HepG2 (cell line): ENCODE measurements around the gene AXIN1. TPM values are rescaled to one million over a fixed set of nuclear protein-coding genes. Genes with fewer than 3 reads are reported as not detected.

Experiments used
- ATF7-NPFF ChIP-seq: sonication (generic); formaldehyde crosslinking; IDR thresholded peaks from 2 replicates; pipeline ENCODE4 v1.8.1; 2023; ENCODE audit warnings: mild to moderate bottlenecking, low read depth, missing genetic modification reagents, moderate library complexity
- CAMTA2 ChIP-seq: sonication (generic); formaldehyde crosslinking; IDR thresholded peaks from 2 replicates; pipeline ENCODE4 v1.4.0; 2020; ENCODE audit warnings: mild to moderate bottlenecking, missing genetic modification reagents, borderline replicate concordance
- CSRNP1 ChIP-seq: sonication (generic); formaldehyde crosslinking; IDR thresholded peaks from 2 replicates; pipeline ENCODE4 v1.8.1; 2023; ENCODE audit warnings: mild to moderate bottlenecking, missing genetic modification reagents
- EEA1 ChIP-seq: sonication (generic); formaldehyde crosslinking; IDR thresholded peaks from 2 replicates; pipeline ENCODE4 v1.5.1; 2020; ENCODE audit warnings: mild to moderate bottlenecking, missing genetic modification reagents, borderline replicate concordance
- FOXC1 ChIP-seq: sonication (generic); formaldehyde crosslinking; IDR thresholded peaks from 2 replicates; pipeline ENCODE4 v1.8.0; 2022; ENCODE audit warnings: mild to moderate bottlenecking, missing genetic modification reagents, borderline replicate concordance
- NONO ChIP-seq, 2 experiments: fragments of 450-650 bp in 1 of 2; sonication (generic) in 1 of 2; formaldehyde crosslinking in 1 of 2; IDR thresholded peaks in 1 of 2; conservative IDR thresholded peaks in 1 of 2; 2 replicates each; pipeline versions ENCODE4 v1.6.1 to v1.8.0; 2017 to 2022; ENCODE audit warnings: mild to moderate bottlenecking in 1 of 2, missing genetic modification reagents in 1 of 2, moderate library complexity in 1 of 2
- PAX8 ChIP-seq: sonication (generic); formaldehyde crosslinking; IDR thresholded peaks from 2 replicates; pipeline ENCODE4 v1.8.0; 2022; ENCODE audit warnings: mild to moderate bottlenecking, missing genetic modification reagents, borderline replicate concordance
- PITX1 ChIP-seq: sonication (generic); formaldehyde crosslinking; IDR thresholded peaks from 2 replicates; pipeline ENCODE4 v1.5.1; 2020; ENCODE audit warnings: mild to moderate bottlenecking, missing genetic modification reagents
- RARA ChIP-seq: IDR thresholded peaks from 2 replicates; pipeline ENCODE4 v1.6.1; 2016; ENCODE audit warnings: missing genetic modification reagents, missing compliant biosample characterization
- REPIN1 ChIP-seq: sonication (generic); formaldehyde crosslinking; IDR thresholded peaks from 2 replicates; pipeline ENCODE4 v1.8.0; 2022; ENCODE audit warnings: missing genetic modification reagents, low read depth, mild to moderate bottlenecking, borderline replicate concordance
- RFXAP ChIP-seq: sonication (generic); formaldehyde crosslinking; IDR thresholded peaks from 2 replicates; pipeline ENCODE4 v1.4.0; 2020; ENCODE audit warnings: missing genetic modification reagents, borderline replicate concordance
- SALL1 ChIP-seq: sonication (generic); formaldehyde crosslinking; IDR thresholded peaks from 2 replicates; pipeline ENCODE4 v1.8.0; 2022; ENCODE audit warnings: mild to moderate bottlenecking, missing genetic modification reagents
- SNRNP70 ChIP-seq: fragments of 200-400 bp; formaldehyde crosslinking; IDR thresholded peaks from 2 replicates; pipeline ENCODE4 v1.6.1; 2017; ENCODE audit warnings: mild to moderate bottlenecking, low read depth, low read length, moderate library complexity
- TFAP4 ChIP-seq: sonication (generic); IDR thresholded peaks from 2 replicates; pipeline ENCODE4 v1.6.1; 2016; ENCODE audit warnings: low read depth, borderline replicate concordance
- TFE3 ChIP-seq: IDR thresholded peaks from 2 replicates; pipeline ENCODE4 v1.6.1; 2016
- YEATS2 ChIP-seq: sonication (generic); formaldehyde crosslinking; IDR thresholded peaks from 2 replicates; pipeline ENCODE4 v1.4.0; 2020; ENCODE audit warnings: missing genetic modification reagents, borderline replicate concordance
- ZNF101 ChIP-seq: sonication (generic); formaldehyde crosslinking; IDR thresholded peaks from 2 replicates; pipeline ENCODE4 v1.4.0; 2020; ENCODE audit warnings: mild to moderate bottlenecking, low read depth, missing genetic modification reagents, borderline replicate concordance
- ZNF124 ChIP-seq: sonication (generic); formaldehyde crosslinking; IDR thresholded peaks from 2 replicates; pipeline ENCODE4 v1.4.0; 2020; ENCODE audit warnings: missing genetic modification reagents
- ZNF331 ChIP-seq: sonication (generic); formaldehyde crosslinking; IDR thresholded peaks from 2 replicates; pipeline ENCODE4 v1.4.0; 2020; ENCODE audit warnings: missing genetic modification reagents
- ZNF343 ChIP-seq: sonication (generic); formaldehyde crosslinking; IDR thresholded peaks from 2 replicates; pipeline ENCODE4 v1.4.0; 2020; ENCODE audit warnings: mild to moderate bottlenecking, missing genetic modification reagents
- ZNF547 ChIP-seq: sonication (generic); formaldehyde crosslinking; IDR thresholded peaks from 2 replicates; pipeline ENCODE4 v1.5.1; 2020; ENCODE audit warnings: mild to moderate bottlenecking, missing genetic modification reagents
- ZNF557 ChIP-seq: sonication (generic); formaldehyde crosslinking; IDR thresholded peaks from 2 replicates; pipeline ENCODE4 v1.4.0; 2020; ENCODE audit warnings: missing genetic modification reagents
- ZNF569 ChIP-seq: sonication (generic); formaldehyde crosslinking; IDR thresholded peaks from 2 replicates; pipeline ENCODE4 v1.5.0; 2020; ENCODE audit warnings: mild to moderate bottlenecking, missing genetic modification reagents, moderate library complexity, borderline replicate concordance
- ZNF605 ChIP-seq: sonication (generic); formaldehyde crosslinking; IDR thresholded peaks from 2 replicates; pipeline ENCODE4 v1.8.0; 2022; ENCODE audit warnings: mild to moderate bottlenecking, missing genetic modification reagents
- ZSCAN25 ChIP-seq: sonication (generic); formaldehyde crosslinking; IDR thresholded peaks from 2 replicates; pipeline ENCODE4 v1.8.0; 2022; ENCODE audit warnings: mild to moderate bottlenecking, missing genetic modification reagents
- polyA plus RNA-seq, 8 experiments: library from polyadenylated mRNA; depleted of rRNA in 3 of 8; stranded (reverse) in 7 of 8; unstranded in 1 of 8; fragments of >200 nt; fragmentation: Illumina TruSeq in 4 of 8; extraction: Trizol in 4 of 8; gene quantifications; 2 replicates each; pipeline versions ENCODE4 v1.2.1 to v1.2.3, GENCODE V29; 2011 to 2016; ENCODE audit warnings: low read depth in 4 of 8, missing spikeins in 1 of 8, mixed read lengths in 1 of 8; ENCODE audit not compliant: insufficient read depth in 1 of 8
- total RNA-seq, 5 experiments: library from RNA; depleted of rRNA; stranded (reverse); fragments of >200 nt; fragmentation: Illumina TruSeq; extraction: Trizol; gene quantifications; 2 replicates each; pipeline ENCODE4 v1.2.3, GENCODE V29; 2016; ENCODE audit warnings: low read depth in 1 of 5

Gene AXIN1
- total and polyA plus RNA-seq, 2 of the 13 experiments (the other 11 are each of a cell fraction or from before 2014, with no cell fraction given) = 24.0 to 26.0 TPM

GRCh38 chr16:361872-362701 is 9.6 kb upstream of the AXIN1 start (continued):
- TF ChIP-seq SALL1 (CRISPR knock-in tag) (peak; percentile 90), ZNF557 (CRISPR knock-in tag) (peak; percentile 67; the same call in 1 of the 2 replicates), PITX1 (CRISPR knock-in tag) (peak; percentile 63), YEATS2 (CRISPR knock-in tag) (peak; percentile 27; the same call in 1 of the 2 replicates), PAX8 (CRISPR knock-in tag) (peak; percentile 68; the same call in 1 of the 2 replicates), CSRNP1 (CRISPR knock-in tag) (peak; percentile 90), FOXC1 (CRISPR knock-in tag) (peak; percentile 83), ZNF343 (CRISPR knock-in tag) (no peak), TFE3 (peak; percentile 63; the same call in 1 of the 2 replicates), REPIN1 (CRISPR knock-in tag) (peak; percentile 77; the same call in 1 of the 2 replicates), ZNF547 (CRISPR knock-in tag) (peak; percentile 86; the same call in 1 of the 2 replicates), ZSCAN25 (CRISPR knock-in tag) (peak; percentile 85), ATF7-NPFF (CRISPR knock-in tag) (peak; percentile 78; the same call in 1 of the 2 replicates), ZNF605 (CRISPR knock-in tag) (0 out of 2 replicates have a peak, but pooled peaks have one; percentile 30), TFAP4 (peak; percentile 55; the same call in 1 of the 2 replicates), ZNF331 (CRISPR knock-in tag) (peak; percentile 57; the same call in 1 of the 2 replicates), RARA (CRISPR knock-in tag) (peak; percentile 52), SNRNP70 (no peak), ZNF101 (CRISPR knock-in tag) (no peak), ZNF124 (CRISPR knock-in tag) (0 out of 2 replicates have a peak, but pooled peaks have one; percentile 72), EEA1 (no peak; the same call in 1 of the 2 replicates), NONO (IDR thresholded peaks at IDR 0.05) (no peak), NONO (CRISPR knock-in tag; conservative IDR thresholded peaks at IDR 0.05) (peak; percentile 86), CAMTA2 (no peak), ZNF569 (CRISPR knock-in tag) (no peak), RFXAP (CRISPR knock-in tag) (no peak; the same call in 1 of the 2 replicates)
